Peyer's patch (tissue), 4 donors: ENCODE data around the gene NHSL2. TPM values are rescaled to one million over a fixed set of nuclear protein-coding genes. Genes with fewer than 3 reads are reported as not detected.

Experiments used
- DNase-seq, 3 donors: peaks; one replicate each; pipeline ENCODE4 v3.0.0-alpha.2; 2017 to 2019
- H3K27ac ChIP-seq, 4 donors: fragments of 200-600 bp; sonication (generic); one replicate each; pipeline ENCODE4 v1.5.1; 2016 to 2019
- H3K27me3 ChIP-seq, 2 donors: fragments of 200-600 bp; sonication (generic); one replicate each; pipeline ENCODE4 v1.5.1; 2019
- H3K36me3 ChIP-seq, 3 donors: fragments of 200-600 bp; sonication (generic); one replicate each; pipeline ENCODE4 v1.5.1; 2016 to 2019
- H3K4me1 ChIP-seq, 4 donors: fragments of 200-600 bp; sonication (generic); one replicate each; pipeline ENCODE4 v1.5.1; 2016 to 2019
- H3K4me3 ChIP-seq, 4 donors: fragments of 200-600 bp; sonication (generic); 1 replicate in 3 of 4; 2 replicates in 1 of 4; pipeline ENCODE4 v1.5.1; 2016 to 2019; ENCODE audit warnings: mild to moderate bottlenecking in 1 of 4
- H3K9me3 ChIP-seq, 4 donors: fragments of 200-600 bp; sonication (generic); one replicate each; pipeline ENCODE4 v1.5.1; 2016 to 2019; ENCODE audit warnings: mild to moderate bottlenecking in 1 of 4
- POLR2A ChIP-seq, 2 donors: fragments of 450-650 bp; IDR thresholded peaks; one replicate each; pipeline ENCODE4 v1.5.1; 2017; ENCODE audit warnings: antibody characterized with exemption in 2 of 2, mild to moderate bottlenecking in 2 of 2, moderate library complexity in 2 of 2
- total RNA-seq, 4 donors: library from RNA; depleted of rRNA; stranded (reverse); fragments of >200 nt; gene quantifications; one replicate each; pipeline ENCODE4 v1.1.0, GENCODE V29; 2016
- TF ChIP-seq, protein P1 (sequence below), 6 experiments: fragments of 450-650 bp in 4 of 6; fragments of 200-600 bp in 2 of 6; sonication (generic) in 1 of 6; IDR thresholded peaks; one replicate each; pipeline ENCODE4 v1.5.1; 2017 to 2019; ENCODE audit warnings: antibody characterized with exemption in 6 of 6, mild to moderate bottlenecking in 3 of 6, moderate library complexity in 1 of 6

NHSL2 gene
- total RNA-seq, 4 donors from 2014 or later, result 0.53 to 2.9 (median 2.2) TPM

- Histone ChIP-seq H3K27me3 (no peaks in the 10 kb centered on the region), H3K4me1 (no peaks in the 10 kb centered on the region), H3K36me3 (no peaks in the 10 kb centered on the region), H3K4me3 (no peak overlapping the region), H3K9me3 (no peaks in the 10 kb centered on the region), H3K27ac (peak overlapping the region in 1 of 4 donors; percentile 59)
- TF ChIP-seq, protein P1, sequence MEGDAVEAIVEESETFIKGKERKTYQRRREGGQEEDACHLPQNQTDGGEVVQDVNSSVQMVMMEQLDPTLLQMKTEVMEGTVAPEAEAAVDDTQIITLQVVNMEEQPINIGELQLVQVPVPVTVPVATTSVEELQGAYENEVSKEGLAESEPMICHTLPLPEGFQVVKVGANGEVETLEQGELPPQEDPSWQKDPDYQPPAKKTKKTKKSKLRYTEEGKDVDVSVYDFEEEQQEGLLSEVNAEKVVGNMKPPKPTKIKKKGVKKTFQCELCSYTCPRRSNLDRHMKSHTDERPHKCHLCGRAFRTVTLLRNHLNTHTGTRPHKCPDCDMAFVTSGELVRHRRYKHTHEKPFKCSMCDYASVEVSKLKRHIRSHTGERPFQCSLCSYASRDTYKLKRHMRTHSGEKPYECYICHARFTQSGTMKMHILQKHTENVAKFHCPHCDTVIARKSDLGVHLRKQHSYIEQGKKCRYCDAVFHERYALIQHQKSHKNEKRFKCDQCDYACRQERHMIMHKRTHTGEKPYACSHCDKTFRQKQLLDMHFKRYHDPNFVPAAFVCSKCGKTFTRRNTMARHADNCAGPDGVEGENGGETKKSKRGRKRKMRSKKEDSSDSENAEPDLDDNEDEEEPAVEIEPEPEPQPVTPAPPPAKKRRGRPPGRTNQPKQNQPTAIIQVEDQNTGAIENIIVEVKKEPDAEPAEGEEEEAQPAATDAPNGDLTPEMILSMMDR (IDR thresholded peaks at IDR 0.05), result no peak
- no peak for TF ChIP-seq POLR2A (IDR thresholded peaks at IDR 0.05)
- peak in 1 of 3 donors; percentile 34 for DNase-seq
Observed at GRCh38 chrX:72046447-72046846, 135.8 kb downstream of the NHSL2 start.

- Histone ChIP-seq H3K27me3 (no peaks in the 10 kb centered on the region), H3K36me3 (no peaks in the 10 kb centered on the region), H3K4me3 (no peak overlapping the region), H3K9me3 (no peaks in the 10 kb centered on the region), H3K4me1 (no peaks in the 10 kb centered on the region), H3K27ac (peak overlapping the region in 2 of 4 donors; percentile 35 to 59)
- peak in 2 of 3 donors; percentile 56 to 63 for DNase-seq
- TF ChIP-seq POLR2A (IDR thresholded peaks at IDR 0.05), result no peak
- TF ChIP-seq, protein P1 (IDR thresholded peaks at IDR 0.05), result peak in 1 of 6 experiments; percentile 5
Observed at GRCh38 chrX:72048510-72049455, 138.1 kb downstream of the NHSL2 start.

DNA sequence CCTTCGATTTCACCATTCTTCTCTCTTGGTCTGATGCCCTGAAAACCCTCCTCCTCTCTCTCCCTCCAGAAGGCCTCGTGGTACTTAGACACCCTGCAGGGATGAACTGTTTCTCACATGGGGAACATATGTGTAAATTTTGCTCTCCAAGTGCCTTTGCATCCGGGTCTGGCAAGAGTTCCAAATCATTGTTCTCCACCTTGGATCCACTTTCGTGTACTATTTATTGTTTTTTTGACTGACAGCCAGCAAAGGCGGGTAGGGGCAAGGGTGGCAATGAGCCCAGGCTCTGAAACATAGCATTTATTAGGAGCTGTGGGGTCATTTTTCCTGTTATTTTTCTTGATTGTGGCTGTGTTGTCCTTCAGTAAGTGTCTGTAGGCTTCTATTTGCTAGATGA lies 139.4 kb downstream of the NHSL2 start:
- Histone ChIP-seq H3K4me3 (no peak overlapping the region), H3K36me3 (no peaks in the 10 kb centered on the region), H3K27me3 (no peaks in the 10 kb centered on the region), H3K4me1 (no peaks in the 10 kb centered on the region), H3K27ac (no peak overlapping the region), H3K9me3 (no peaks in the 10 kb centered on the region)
- TF ChIP-seq POLR2A (IDR thresholded peaks at IDR 0.05), result no peak
- TF ChIP-seq, protein P1 (IDR thresholded peaks at IDR 0.05), result no peak
- DNase-seq, result no peak

DNA sequence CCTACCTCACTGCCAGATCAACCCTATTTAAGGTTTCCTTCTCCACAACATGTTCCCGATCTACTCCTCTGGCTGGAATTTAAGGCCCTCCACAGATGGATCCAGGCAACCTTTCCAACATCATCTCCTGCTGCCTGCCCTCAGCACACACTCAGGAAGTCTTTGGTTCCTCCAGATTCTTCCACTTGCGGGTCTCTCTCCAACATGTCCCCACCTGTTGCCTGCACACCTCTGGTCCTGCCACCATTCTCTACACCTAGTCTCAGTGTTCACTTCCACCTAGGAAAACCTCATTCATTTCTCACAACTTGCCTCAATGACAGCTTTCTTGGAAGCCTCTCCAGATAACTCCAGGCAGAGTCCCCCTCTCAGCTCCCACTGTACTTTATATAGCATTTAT lies 140.9 kb downstream of the NHSL2 start:
- H3K27ac ChIP-seq, result no peak overlapping the region
- TF ChIP-seq, protein P1 (IDR thresholded peaks at IDR 0.05), result no peak
- no peak for TF ChIP-seq POLR2A (IDR thresholded peaks at IDR 0.05)
- DNase-seq, result no peak
- H3K27me3 ChIP-seq, result no peaks in the 10 kb centered on the region
- H3K36me3 ChIP-seq, result no peaks in the 10 kb centered on the region
- H3K4me1 ChIP-seq, result no peaks in the 10 kb centered on the region
- no peaks in the 10 kb centered on the region for H3K9me3 ChIP-seq
- H3K4me3 ChIP-seq, result no peak overlapping the region

DNA sequence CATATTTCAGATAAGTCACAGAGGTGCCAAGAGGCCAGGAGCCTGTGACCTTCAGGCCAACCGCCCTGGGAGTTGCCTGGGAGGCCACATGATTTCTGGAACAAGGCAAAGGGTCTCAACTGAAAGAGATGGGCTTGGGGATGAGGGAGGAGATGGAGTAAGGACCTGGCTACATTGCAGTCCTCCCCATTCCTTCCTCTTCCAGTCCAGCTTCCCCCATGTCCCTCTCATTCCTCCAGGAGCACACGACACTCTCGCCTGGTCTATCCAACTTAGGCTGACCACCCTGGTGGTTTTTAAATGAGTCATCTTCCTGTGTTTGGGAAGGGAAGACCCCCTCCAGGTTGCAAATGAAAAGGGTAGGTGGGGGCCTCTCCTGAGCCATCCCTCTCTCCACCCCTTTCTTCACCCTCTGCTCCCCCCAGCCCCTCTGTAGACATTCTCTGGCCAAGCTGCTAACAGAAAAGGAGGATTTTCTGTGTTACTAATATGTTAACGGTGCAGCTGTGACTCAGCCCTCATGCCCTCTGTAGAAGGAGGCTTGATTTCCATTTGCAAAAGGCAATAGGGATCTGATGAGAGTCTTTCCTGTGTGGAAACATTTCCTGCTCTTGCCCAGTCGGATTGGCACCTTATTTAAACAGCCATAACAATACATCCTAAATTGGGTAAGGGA lies 141.9 kb downstream of the NHSL2 start:
- no peak overlapping the region for H3K4me3 ChIP-seq
- H3K27me3 ChIP-seq, result no peaks in the 10 kb centered on the region
- H3K27ac ChIP-seq, result no peak overlapping the region
- H3K4me1 ChIP-seq, result no peaks in the 10 kb centered on the region
- no peaks in the 10 kb centered on the region for H3K9me3 ChIP-seq
- no peak for TF ChIP-seq POLR2A (IDR thresholded peaks at IDR 0.05)
- TF ChIP-seq, protein P1 (IDR thresholded peaks at IDR 0.05), result no peak
- no peak for DNase-seq
- no peaks in the 10 kb centered on the region for H3K36me3 ChIP-seq
